Retinal pigment epithelial cell (primary cell): ENCODE results near the gene CEP19.

ENCODE experiments used
- DNase-seq: peaks from one replicate; pipeline ENCODE4 v3.0.0-alpha.2; 2010; ENCODE audit warnings: low read depth
- H3K4me3 ChIP-seq: 2 replicates; pipeline ENCODE4 v1.5.1; 2011; ENCODE audit warnings: mild to moderate bottlenecking, low read length, control low read depth, moderate library complexity
- CTCF ChIP-seq: conservative IDR thresholded peaks from 2 replicates; pipeline ENCODE4 v1.5.1; 2011; ENCODE audit warnings: low read depth, low read length, control low read depth, inconsistent platforms

Gene CEP19

GRCh38 chr3:196662033-196662432 lies 50.0 kb downstream of the CEP19 start:
- no peak for TF ChIP-seq CTCF
- DNase-seq: no peak
- no peak overlapping the region for H3K4me3 ChIP-seq

GRCh38 chr3:196661400-196661799 lies 50.6 kb downstream of the CEP19 start:
- DNase-seq: no peak
- TF ChIP-seq CTCF: no peak
- no peak overlapping the region for H3K4me3 ChIP-seq

GRCh38 chr3:196660381-196661166 lies 51.5 kb downstream of the CEP19 start:
- no peak overlapping the region for H3K4me3 ChIP-seq
- DNase-seq: no peak
- no peak for TF ChIP-seq CTCF

GRCh38 chr3:196659901-196660351 lies 52.1 kb downstream of the CEP19 start:
- DNase-seq: no peak
- TF ChIP-seq CTCF: no peak
- no peak overlapping the region for H3K4me3 ChIP-seq
